ENCODE results near the gene XBP1.
"Not testable (repeated sequence)": the region's sequence is repeated elsewhere in the genome, so short reads cannot be mapped to it uniquely, and the experiment has no call there.

XBP1 gene

GRCh38 chr22:28808716-28809355 lies 8.5 kb upstream of the XBP1 start:
- no peak overlapping the region for H3K4me3 ChIP-seq (replicated peaks; ENCODE audit: low read depth, low read length)
- H3K27me3 ChIP-seq (replicated peaks; ENCODE audit: control insufficient read depth, insufficient read depth, low read length) = no peaks in the 10 kb centered on the region
- DNase-seq (ENCODE audit: extremely low read depth, insufficient read length) = no peak
- TF ChIP-seq CTCF (IDR thresholded peaks at IDR 0.05; ENCODE audit: insufficient read depth, low read length, poor library complexity, severe bottlenecking) = no peak
- no peaks in the 10 kb centered on the region for H3K36me3 ChIP-seq (ENCODE audit: control insufficient read depth, insufficient read depth, low read length)

DNA sequence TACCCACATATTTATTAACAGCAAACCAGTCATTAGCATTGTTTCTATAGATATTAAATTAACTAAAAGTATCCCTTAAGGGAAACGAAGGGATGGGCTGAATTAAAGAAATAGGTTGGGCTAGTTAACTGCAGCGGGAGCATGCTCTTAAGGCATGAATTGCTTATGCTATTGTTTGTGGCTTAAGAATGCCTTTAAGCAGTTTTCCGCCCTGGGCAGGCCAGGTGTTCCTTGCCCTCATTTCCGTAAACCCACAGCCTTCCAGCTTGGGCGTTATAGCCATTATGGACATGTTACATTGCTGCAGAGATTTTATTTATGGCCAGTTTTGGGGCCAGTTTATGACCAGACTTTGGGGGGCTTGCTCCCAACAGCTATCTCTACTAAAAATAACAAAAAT lies 5.1 kb upstream of the XBP1 start:
- H3K4me3 ChIP-seq (replicated peaks; ENCODE audit: low read depth, low read length); DNase-seq (ENCODE audit: extremely low read depth, insufficient read length); H3K36me3 ChIP-seq (ENCODE audit: control insufficient read depth, insufficient read depth, low read length); H3K27me3 ChIP-seq (replicated peaks; ENCODE audit: control insufficient read depth, insufficient read depth, low read length): not testable (repeated sequence)

- peaks cover 2% of the 10 kb centered on the region; the same call in 1 of the 2 replicates for H3K36me3 ChIP-seq (ENCODE audit: control insufficient read depth, insufficient read depth, low read length)
- H3K27me3 ChIP-seq (replicated peaks; ENCODE audit: control insufficient read depth, insufficient read depth, low read length) = no peaks in the 10 kb centered on the region
Measured at GRCh38 chr22:28802595-28803123, 2.3 kb upstream of the XBP1 start.

GRCh38 chr22:28801845-28802594 lies 1.7 kb upstream of the XBP1 start:
- H3K27me3 ChIP-seq (replicated peaks; ENCODE audit: control insufficient read depth, insufficient read depth, low read length) = no peaks in the 10 kb centered on the region
- no peak for TF ChIP-seq CTCF (IDR thresholded peaks at IDR 0.05; ENCODE audit: insufficient read depth, low read length, poor library complexity, severe bottlenecking)
- peak overlapping the region; percentile 72 for H3K4me3 ChIP-seq (replicated peaks; ENCODE audit: low read depth, low read length)
- no peak for DNase-seq (ENCODE audit: extremely low read depth, insufficient read length)
- H3K36me3 ChIP-seq (ENCODE audit: control insufficient read depth, insufficient read depth, low read length) = peaks cover 4% of the 10 kb centered on the region

More at GRCh38 chr22:28802595-28803123, 2.3 kb upstream of the XBP1 start:
- TF ChIP-seq CTCF (IDR thresholded peaks at IDR 0.05; ENCODE audit: insufficient read depth, low read length, poor library complexity, severe bottlenecking) = peak; percentile 6
- peak overlapping the region; percentile 72 for H3K4me3 ChIP-seq (replicated peaks; ENCODE audit: low read depth, low read length)
- DNase-seq (ENCODE audit: extremely low read depth, insufficient read length) = no peak

GRCh38 chr22:28799606-28800307 lies 612 bp downstream of the XBP1 start:
- peaks cover 13% of the 10 kb centered on the region for H3K36me3 ChIP-seq (ENCODE audit: control insufficient read depth, insufficient read depth, low read length)
- DNase-seq (ENCODE audit: extremely low read depth, insufficient read length) = peak; percentile 69
- peak overlapping the region; percentile 72 for H3K4me3 ChIP-seq (replicated peaks; ENCODE audit: low read depth, low read length)
- no peak for TF ChIP-seq CTCF (IDR thresholded peaks at IDR 0.05; ENCODE audit: insufficient read depth, low read length, poor library complexity, severe bottlenecking)
- H3K27me3 ChIP-seq (replicated peaks; ENCODE audit: control insufficient read depth, insufficient read depth, low read length) = no peaks in the 10 kb centered on the region

Data from GM06990 (cell line).